GM12873 (cell line): Measurements from ENCODE around the gene GSAP.
A peak's percentile ranks its signal among the peaks of the same experiment; 100 is the strongest.

Experiments
- CTCF ChIP-seq: IDR thresholded peaks from 2 replicates; pipeline ENCODE4 v1.5.1; 2012; ENCODE audit warnings: low read depth, mild to moderate bottlenecking, moderate library complexity, low read length, control low read depth; ENCODE audit not compliant: insufficient read depth; ENCODE audit errors: missing control alignments

Gene GSAP

GRCh38 chr7:77378584-77378983 lies 37.6 kb downstream of the GSAP start:
- TF ChIP-seq CTCF: no peak

DNA sequence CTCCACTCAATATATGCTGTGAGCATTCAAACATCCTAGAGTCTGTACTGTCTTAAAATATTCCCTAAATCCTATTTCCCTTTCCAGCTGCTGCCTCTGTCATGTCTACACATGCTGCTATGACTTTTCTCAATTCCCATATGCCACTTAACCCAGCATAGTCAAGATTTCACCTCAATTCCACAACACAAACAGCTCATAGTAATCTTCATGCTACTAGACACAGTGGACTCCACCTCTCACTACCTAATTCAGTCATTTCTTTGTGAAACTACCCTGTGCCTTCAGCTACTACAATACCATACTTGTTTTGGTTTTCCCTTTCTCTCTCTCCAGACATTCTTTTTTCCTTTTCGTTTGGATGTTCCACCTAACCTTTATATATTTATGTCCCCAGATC lies 45.5 kb downstream of the GSAP start:
- no peak for TF ChIP-seq CTCF

GRCh38 chr7:77368974-77369373 lies 47.2 kb downstream of the GSAP start:
- TF ChIP-seq CTCF: peak; percentile 20

DNA sequence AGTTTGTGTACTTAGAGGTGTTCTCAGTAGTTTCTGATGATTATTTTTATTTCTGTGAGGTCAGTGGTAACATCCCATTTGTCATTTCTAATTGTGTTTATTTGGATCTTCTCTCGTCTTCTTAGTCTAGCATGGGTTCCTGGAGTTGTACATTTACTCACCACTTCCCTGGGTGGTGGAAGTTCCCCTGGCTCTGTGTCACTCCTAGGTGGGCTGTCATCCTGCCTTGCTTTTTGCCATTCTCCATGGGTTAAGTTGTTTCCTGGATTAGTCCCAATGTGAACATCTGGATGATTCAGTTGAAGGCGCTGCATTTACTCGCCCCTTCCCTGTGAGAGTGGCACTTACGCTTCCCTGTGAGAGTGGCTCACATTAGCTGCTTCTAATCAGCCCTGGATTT lies 48.2 kb downstream of the GSAP start:
- TF ChIP-seq CTCF: no peak

DNA sequence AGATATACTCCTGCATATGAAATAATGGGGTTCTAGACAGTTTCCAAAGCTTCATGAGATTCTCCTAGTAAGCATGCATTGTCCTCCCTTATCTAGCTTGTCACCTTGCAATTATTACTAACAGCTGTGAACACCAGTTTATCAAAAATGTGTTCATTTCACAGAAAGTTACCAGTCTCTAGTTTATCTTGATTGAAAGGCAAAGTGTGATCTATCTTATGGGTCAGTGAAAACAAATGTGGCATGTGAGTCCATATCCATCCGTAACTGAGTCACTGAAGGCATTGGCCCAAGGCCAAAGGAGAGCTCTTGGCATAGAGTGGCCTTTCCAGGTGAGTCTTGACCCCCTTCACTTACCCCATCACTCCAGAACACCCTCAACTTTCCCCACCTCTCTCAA lies 53.2 kb downstream of the GSAP start:
- no peak for TF ChIP-seq CTCF

GRCh38 chr7:77360969-77361368 lies 55.2 kb downstream of the GSAP start:
- TF ChIP-seq CTCF: no peak

GRCh38 chr7:77360104-77360503 lies 56.0 kb downstream of the GSAP start:
- TF ChIP-seq CTCF: no peak

- no peak for TF ChIP-seq CTCF
Measured at GRCh38 chr7:77359599-77359998, 56.5 kb downstream of the GSAP start.
